Adipocyte (in vitro differentiated cells): ENCODE data around the gene RAMP2.
A peak's percentile ranks its signal among the peaks of the same experiment; 100 is the strongest.

Experiments used
- DNase-seq: peaks from one replicate; pipeline ENCODE4 v3.0.0-alpha.2; 2015; ENCODE audit warnings: low read depth
- H3K27me3 ChIP-seq: replicated peaks from 2 replicates; pipeline ENCODE4 v1.7.0; 2013; ENCODE audit warnings: mild to moderate bottlenecking, low read length, moderate library complexity; ENCODE audit not compliant: control insufficient read depth, insufficient read depth
- H3K36me3 ChIP-seq: 2 replicates; pipeline ENCODE4 v1.7.0; 2013; ENCODE audit warnings: low read length, mild to moderate bottlenecking, moderate library complexity; ENCODE audit not compliant: control insufficient read depth, insufficient read depth, severe bottlenecking
- H3K4me1 ChIP-seq: 2 replicates; pipeline ENCODE4 v1.7.0; 2013; ENCODE audit warnings: mild to moderate bottlenecking, low read length, moderate library complexity; ENCODE audit not compliant: control insufficient read depth, insufficient read depth
- H3K4me3 ChIP-seq: 2 replicates; pipeline ENCODE4 v1.7.0; 2013; ENCODE audit warnings: mild to moderate bottlenecking, low read length, moderate library complexity
- H3K9ac ChIP-seq: 2 replicates; pipeline ENCODE4 v1.7.0; 2013; ENCODE audit warnings: mild to moderate bottlenecking, low read length, moderate library complexity
- H3K9me3 ChIP-seq: 2 replicates; pipeline ENCODE4 v1.7.0; 2013; ENCODE audit warnings: mild to moderate bottlenecking, low read length, moderate library complexity; ENCODE audit not compliant: control insufficient read depth

Gene RAMP2

GRCh38 chr17:42797067-42798007 is 36.3 kb downstream of the RAMP2 start:
- no peaks in the 10 kb centered on the region for H3K27me3 ChIP-seq
- peaks cover 3% of the 10 kb centered on the region for H3K36me3 ChIP-seq
- H3K4me3 ChIP-seq = peak overlapping the region; percentile 96
- H3K9me3 ChIP-seq = no peaks in the 10 kb centered on the region
- no peak for DNase-seq
- H3K4me1 ChIP-seq = peaks cover 27% of the 10 kb centered on the region
- peak overlapping the region; percentile 98 for H3K9ac ChIP-seq

DNA sequence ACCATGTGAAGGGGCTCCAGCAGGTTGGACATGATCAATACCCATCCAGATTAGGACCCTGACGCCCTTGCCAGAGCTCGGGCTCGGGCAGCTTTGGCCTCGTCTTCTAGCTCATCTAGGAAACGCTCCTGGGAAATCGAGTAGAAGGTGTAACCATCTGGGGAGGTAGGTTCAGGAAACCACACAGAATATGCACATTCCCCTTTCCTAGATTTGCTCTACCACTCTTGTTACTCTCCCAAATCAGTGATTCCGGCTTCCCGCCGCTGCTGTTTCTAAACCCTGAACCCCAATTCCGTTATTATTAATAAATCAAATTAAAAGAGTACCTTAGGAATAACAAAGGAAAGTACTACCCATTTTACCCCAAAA is 37.0 kb downstream of the RAMP2 start:
- Histone ChIP-seq H3K36me3 (peaks cover 3% of the 10 kb centered on the region), H3K9me3 (no peaks in the 10 kb centered on the region), H3K9ac (peak overlapping the region; percentile 98), H3K4me3 (peak overlapping the region; percentile 96), H3K27me3 (no peaks in the 10 kb centered on the region), H3K4me1 (peaks cover 27% of the 10 kb centered on the region)
- DNase-seq = no peak

DNA sequence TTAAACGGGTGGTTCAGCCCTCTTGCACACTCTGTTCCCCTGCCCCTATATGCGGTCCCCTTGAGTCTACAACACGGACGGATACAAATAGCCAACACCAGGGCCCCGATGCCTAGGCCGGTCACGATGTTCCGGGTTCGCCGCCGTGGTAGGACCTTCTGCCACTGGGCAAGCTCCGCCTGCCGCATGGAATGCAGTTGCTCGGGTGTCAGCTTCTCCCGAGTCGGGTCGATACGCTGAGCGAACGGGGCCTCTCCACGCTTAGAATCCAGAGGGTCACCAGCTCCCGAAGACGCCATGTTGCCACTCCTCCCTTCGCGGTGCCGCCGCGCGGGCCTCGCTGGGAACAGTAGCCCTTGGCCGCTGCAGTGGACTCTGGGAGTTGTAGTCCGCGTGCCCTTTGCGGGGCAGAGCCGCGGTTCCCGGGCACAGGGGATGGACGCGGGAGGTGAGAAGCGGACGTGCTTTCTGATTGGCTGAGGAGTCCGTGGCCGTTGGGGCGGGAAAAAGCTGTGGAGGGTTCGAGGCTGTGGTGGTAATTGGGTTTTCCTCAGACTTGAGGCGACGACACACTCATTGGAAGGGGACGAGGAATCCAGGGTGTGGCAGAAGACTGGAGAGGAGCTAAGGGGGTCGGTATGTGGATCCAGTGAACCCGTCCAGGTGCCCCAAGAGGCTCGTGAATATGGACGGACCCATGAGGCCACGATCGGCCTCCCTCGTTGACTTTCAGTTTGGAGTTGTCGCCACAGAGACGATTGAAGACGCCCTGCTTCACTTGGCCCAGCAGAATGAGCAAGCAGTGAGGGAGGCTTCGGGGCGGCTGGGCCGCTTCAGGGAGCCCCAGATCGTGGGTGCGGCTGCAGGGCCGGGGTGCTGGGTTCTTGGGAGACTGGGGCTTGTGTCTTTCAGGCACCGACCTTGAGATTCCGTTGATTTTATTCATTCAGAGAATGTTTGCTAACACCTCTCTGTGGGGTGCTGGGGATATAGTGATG is 37.7 kb downstream of the RAMP2 start, which contains the start of the genes CNTD1 and COA3:
TSS of gene CNTD1 (plus strand) at position 479 of the 998 bp plus-strand sequence. CDS start at position 686, 207 bp downstream.
TSS of gene COA3 (minus strand) at position 322 of the 998 bp plus-strand sequence. CDS start at position 299, 23 bp downstream.
- Histone ChIP-seq H3K36me3 (peaks cover 3% of the 10 kb centered on the region), H3K4me3 (peak within 1 kb of the TSS; percentile 96), H3K4me1 (peaks cover 27% of the 10 kb centered on the region), H3K9ac (peak within 1 kb of the TSS; percentile 98), H3K9me3 (no peaks in the 10 kb centered on the region), H3K27me3 (no peaks in the 10 kb centered on the region)
- peak; percentile 96 for DNase-seq

DNA sequence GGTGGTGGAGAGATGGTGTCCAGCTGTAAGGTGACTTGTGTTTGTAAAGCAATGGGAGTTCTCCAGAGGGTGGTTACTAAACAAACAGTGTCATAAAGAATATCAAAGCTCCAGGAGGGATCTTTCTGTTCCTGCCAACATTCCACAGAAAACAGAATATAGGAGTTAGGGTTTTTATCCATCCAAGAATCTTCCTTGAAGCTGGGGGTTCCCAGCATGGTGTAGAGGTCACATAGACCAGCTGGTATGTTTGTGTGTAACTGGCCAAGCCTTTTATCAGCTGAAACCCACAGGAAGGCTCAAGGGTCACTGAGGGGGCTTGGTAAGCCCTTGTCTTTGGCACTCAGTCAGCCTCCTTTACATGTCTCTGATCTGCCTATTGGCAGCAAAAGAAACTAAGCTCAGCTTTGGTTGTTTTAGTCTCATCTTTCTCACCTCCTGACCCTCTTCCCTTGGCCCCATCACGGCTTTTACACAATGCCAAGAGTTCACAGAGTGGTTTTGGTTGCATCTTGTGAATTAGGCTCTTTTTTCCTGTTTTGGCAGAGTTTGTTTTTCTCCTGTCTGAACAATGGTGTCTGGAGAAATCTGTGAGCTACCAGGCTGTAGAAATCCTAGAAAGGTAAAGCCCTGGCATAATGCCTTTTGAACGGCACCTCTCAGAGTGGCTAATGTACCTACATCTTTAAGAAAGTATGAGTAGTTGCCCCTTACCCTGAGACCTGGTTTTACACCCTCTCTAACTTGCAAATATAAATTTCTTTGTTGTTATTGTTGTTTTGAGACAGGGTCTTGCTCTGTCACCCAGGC is 42.3 kb downstream of the RAMP2 start:
- Histone ChIP-seq H3K4me3 (no peak overlapping the region), H3K9ac (no peak overlapping the region), H3K36me3 (no peaks in the 10 kb centered on the region), H3K27me3 (no peaks in the 10 kb centered on the region), H3K9me3 (no peaks in the 10 kb centered on the region), H3K4me1 (peaks cover 6% of the 10 kb centered on the region)
- DNase-seq = no peak

GRCh38 chr17:42804918-42805367 is 43.9 kb downstream of the RAMP2 start:
- Histone ChIP-seq H3K9ac (no peak overlapping the region), H3K9me3 (no peaks in the 10 kb centered on the region), H3K36me3 (peaks cover under 1% of the 10 kb centered on the region), H3K4me3 (no peak overlapping the region), H3K27me3 (no peaks in the 10 kb centered on the region), H3K4me1 (peaks cover 18% of the 10 kb centered on the region)
- no peak for DNase-seq

- peaks cover 14% of the 10 kb centered on the region for H3K36me3 ChIP-seq
- no peaks in the 10 kb centered on the region for H3K9me3 ChIP-seq
- H3K4me1 ChIP-seq = peaks cover 18% of the 10 kb centered on the region
- no peak for DNase-seq
- H3K27me3 ChIP-seq = no peaks in the 10 kb centered on the region
- no peak overlapping the region for H3K4me3 ChIP-seq
- H3K9ac ChIP-seq = no peak overlapping the region
These were observed 45.2 kb downstream of the RAMP2 start for GRCh38 chr17:42806249-42806648.

DNA sequence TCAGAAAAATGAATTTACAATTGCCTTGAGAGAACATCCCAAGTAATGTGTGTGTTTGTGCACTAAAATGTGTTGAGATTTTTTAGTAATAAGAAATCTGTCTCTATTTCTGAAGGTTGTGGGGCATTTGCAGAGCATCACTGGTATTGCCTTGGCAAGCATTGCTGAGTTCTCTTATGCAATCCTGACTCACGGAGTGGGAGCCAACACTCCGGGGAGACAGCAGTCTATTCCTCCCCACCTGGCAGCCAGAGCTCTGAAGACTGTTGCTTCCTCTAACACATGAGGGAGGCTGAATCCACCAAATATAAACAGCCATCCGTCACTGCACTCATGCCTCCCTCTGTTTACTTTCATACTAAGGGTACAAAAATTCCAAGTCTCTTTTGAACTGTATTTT is 48.2 kb downstream of the RAMP2 start:
- peaks cover 20% of the 10 kb centered on the region for H3K4me1 ChIP-seq
- peak; percentile 82 for DNase-seq
- no peaks in the 10 kb centered on the region for H3K27me3 ChIP-seq
- H3K9me3 ChIP-seq = no peaks in the 10 kb centered on the region
- no peak overlapping the region for H3K9ac ChIP-seq
- peaks cover 33% of the 10 kb centered on the region for H3K36me3 ChIP-seq
- H3K4me3 ChIP-seq = no peak overlapping the region
